GM19239 (cell line): Measurements from ENCODE around the gene RIPK4.
A peak's percentile ranks its signal among the peaks of the same experiment; 100 is the strongest.

Experiments
- DNase-seq: peaks from one replicate; pipeline ENCODE4 v3.0.0; 2011; ENCODE audit warnings: low spot score; ENCODE audit not compliant: insufficient read length
- FAIRE-seq: peaks from 2 replicates; lab custom pipeline; 2011; peaks lifted over from hg19 to GRCh38; lab: Jason Lieb, UNC

RIPK4 gene

GRCh38 chr21:41770901-41771624 is 4.2 kb upstream of the RIPK4 start:
- FAIRE-seq (no peak), DNase-seq (no peak)

DNA sequence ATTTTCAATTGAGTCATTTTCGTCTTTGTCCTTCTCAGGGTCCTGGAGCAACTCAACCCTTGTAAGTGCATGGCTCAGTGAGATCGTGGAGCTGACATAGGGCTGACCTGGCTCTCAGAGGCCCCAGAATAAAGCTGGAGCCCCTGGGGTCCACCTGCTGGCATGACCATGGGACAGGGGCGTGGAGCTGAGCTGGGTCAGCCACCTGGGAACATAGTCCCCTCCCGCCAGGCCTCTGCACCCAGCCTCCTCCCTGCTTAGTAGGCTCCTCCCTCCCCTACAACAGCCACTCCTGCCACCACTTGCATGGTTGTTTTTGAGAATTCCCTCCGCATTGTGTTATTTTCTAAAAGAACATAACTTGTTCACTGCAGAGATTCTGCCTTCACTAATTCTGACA is 3.1 kb upstream of the RIPK4 start:
- FAIRE-seq, result no peak
- DNase-seq, result no peak

DNA sequence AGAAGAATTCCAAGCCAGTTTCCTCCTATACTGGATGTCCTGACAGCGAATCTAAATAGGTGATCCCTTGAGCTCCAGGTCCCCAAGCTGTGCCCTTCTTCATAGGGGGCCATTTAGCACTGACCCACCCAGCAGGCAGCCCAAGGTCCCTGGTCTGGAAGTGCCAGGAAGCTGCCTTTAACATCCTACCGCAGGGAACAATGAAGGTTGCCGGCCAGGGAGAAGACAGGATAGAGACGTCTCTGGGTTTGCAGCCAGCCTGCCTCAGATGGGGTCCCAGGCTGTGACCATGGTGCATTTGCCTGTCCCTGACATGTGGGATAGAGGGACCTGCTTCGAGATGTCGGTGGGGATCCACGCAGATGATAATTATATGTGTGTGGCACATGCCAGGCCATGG is 2.7 kb upstream of the RIPK4 start:
- no peak for DNase-seq
- no peak for FAIRE-seq

DNA sequence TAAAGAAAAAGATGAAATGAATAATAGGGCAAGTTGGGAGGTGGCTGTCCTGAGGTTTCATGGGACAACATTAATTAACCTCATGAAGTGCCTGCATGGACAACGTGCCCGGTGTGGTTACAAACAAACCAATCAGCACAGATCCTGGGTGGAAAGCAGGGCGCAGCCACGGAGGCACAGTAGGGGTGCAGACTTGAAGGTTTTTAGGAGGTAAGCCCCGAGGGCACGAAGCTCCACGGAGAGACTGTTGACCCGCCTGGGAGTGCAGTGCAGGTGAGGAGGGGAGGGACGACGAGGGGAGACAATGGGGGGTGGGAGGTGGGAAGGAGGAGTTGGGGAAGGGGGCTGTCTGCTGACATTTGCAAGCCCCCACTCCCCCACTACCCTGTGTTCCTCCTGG is 2.3 kb upstream of the RIPK4 start:
- DNase-seq, result no peak
- FAIRE-seq, result no peak

DNA sequence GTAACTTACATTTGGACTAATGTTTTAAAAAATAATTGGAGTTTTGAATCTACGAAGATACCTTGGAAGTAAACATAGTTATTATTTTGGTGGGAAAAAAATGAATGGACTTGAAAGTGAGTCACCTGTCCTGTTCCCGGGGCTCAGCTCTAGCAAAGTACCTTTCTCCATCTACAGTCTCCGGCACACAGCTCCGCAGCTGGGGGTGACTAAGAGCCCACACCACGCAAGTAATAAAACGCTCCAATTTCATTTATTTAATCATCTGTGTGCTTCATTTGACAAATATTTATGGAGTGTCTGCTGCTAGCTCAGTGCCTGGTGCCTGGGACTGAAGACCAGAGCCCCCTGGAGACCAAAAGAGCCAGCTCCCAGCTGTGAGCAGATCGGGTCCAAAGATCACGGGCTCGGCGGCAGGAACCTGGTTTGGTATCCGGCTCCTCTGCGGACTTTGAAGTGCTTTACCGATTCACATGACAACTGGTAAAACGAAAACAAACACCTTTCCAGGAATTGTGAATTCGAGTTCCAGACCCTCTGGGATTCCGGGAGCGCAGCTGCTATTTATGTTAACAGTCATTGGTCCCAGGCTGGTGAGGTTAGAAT is 1.7 kb upstream of the RIPK4 start:
- no peak for DNase-seq
- FAIRE-seq, result peak; percentile 31

DNA sequence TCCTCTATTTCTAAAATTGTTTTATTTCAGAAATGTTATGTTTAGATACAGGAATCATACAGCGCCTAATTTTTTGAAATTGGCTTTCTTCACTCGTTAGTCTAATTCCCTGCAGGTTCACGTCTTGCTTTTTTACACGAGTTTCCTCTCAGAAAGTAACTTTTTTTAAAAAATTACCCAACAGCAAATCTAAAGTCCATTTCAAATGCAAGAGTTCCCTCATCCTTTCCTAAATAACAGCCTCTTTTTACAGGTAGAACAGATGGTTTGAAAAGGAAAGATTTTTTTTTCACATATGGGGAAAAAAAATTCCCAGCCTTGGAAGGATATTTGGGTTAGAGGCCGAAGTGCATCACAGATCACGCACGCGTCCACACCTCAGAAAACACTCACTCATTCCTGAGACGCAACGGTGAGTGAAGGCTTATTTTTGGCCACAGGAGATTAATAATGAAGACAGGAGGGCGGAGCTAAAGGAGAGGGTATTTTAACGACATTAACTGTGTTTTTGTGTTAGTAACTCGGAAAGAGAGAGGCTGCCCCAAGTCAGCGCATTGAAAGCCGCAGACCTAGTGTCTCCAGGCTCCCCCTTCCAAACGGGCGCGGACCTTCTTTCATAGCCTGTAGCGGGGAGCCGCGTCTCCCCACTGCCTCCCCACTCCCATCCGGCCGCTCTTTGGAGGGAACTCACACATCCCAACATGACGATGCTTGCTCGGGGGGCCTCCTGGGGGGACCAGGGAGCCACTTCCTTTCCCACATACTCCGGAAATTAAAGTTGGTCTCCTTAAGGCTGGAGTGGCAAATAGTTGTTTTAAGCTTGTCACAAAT is 969 bp upstream of the RIPK4 start:
- peak; percentile 42 for FAIRE-seq
- no peak for DNase-seq

GRCh38 chr21:41765973-41766882 is 624 bp downstream of the RIPK4 start:
- DNase-seq (no peak), FAIRE-seq (no peak)

GRCh38 chr21:41765420-41765821 is 1.4 kb downstream of the RIPK4 start:
- DNase-seq (no peak), FAIRE-seq (no peak)

DNA sequence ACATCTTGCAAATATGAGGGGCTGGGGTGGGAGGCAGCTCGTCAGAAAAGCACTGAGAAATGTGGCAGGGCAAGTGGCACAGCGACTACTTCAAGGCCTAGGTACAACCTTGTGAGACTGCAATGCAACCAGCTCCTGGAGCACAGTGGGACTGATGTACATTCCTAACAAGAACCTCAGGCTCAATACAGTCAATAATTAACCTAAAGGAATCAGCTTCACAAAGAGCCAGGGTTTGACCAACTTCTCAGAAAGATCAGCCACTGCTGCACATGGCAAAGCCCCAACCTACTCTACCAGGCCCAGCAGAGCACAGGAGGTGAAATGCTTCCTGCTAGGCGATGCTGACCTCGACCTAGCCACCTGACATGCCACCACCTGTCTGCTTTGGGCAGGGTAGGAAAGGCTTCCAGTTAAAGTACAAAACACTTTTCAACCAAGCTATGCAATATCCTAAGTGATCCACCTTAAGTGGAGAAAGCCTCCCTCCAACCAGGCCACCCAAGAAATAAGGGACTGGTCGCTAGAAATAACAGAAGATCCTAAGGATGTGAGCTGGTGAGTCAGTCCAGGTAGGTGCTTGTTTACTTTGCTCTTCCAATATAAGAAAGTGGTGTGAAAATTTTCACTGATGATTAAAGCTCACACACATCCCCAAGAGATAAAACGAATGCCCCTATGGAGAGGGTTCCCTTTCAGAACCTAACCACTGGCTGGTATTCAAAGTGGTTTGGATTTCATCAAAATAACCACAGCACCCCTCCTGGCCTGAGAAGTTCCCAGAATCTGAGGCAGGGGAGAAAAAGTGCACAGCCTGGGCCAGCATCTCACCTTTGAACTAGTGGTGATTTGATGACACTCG is 2.1 kb downstream of the RIPK4 start:
- FAIRE-seq, result no peak
- no peak for DNase-seq

DNA sequence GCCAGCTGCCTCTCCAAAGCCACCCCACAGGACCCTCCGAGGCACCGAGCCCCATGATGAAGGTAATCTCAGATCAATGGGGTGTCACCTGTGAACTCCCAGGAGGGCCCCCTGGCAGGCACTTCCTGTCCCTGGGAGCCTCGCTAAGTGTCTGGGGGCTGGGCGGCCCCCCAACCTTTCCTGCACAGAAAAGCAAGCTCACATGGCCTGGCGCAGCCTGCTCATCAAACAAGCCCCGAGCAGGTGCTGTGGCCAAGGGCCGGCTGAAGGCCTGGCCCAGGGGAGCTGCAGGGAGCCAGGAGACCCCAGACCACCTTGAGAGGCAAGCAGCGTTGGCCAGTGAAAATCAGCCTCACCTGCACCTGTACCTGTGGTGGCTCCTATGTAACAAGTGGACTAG is 2.9 kb downstream of the RIPK4 start:
- DNase-seq (no peak), FAIRE-seq (no peak)

DNA sequence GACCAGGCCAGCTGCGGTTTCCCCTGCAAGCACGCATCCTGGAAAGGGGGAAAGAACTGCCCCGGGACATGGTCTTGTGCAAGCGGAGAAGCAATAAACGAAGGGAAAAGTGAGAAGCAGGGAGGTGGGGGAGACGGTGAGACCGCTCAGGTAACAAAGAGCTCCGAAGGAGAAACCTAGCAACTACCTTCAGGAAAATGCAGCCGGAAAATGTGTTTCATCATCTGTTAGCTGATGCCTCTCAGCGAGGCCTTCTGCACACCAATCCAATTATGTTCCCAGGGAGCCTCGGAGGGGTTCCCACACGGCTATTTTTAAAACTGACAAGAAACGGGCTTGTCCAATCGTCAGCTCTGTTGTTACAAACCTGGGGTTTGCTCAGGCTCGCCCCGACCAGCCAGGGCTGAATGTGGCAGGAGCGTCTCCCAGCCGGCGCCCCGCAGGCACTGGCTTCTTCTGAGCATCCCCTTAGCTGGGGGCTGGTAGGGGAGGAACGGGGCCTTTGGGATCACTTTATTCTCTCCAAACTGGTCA is 3.4 kb downstream of the RIPK4 start:
- FAIRE-seq (no peak), DNase-seq (no peak)

DNA sequence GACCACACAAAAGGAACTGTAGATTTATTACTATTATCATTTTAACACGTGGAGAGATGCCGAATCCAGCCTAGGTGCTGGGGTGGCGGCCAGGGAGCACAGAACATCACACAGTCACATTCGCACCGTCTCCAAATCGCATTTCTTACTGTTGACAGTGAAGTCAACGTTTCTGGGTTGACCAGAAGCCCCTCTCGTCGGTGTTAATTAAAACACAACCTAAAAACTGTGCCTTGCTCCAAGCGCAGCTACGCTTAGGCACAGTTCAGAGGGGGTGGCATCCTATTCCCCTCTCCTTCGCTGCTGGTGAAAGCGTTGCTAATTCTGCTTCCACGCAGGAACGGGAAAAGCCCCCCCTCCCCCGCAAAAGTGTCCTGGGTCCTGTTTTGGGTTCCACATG is 4.1 kb downstream of the RIPK4 start:
- no peak for DNase-seq
- FAIRE-seq, result no peak

GRCh38 chr21:41761934-41762635 is 4.8 kb downstream of the RIPK4 start:
- no peak for FAIRE-seq
- no peak for DNase-seq

GRCh38 chr21:41761211-41761933 is 5.5 kb downstream of the RIPK4 start:
- DNase-seq, result no peak
- no peak for FAIRE-seq

GRCh38 chr21:41760411-41760810 is 6.4 kb downstream of the RIPK4 start:
- DNase-seq (no peak), FAIRE-seq (no peak)

DNA sequence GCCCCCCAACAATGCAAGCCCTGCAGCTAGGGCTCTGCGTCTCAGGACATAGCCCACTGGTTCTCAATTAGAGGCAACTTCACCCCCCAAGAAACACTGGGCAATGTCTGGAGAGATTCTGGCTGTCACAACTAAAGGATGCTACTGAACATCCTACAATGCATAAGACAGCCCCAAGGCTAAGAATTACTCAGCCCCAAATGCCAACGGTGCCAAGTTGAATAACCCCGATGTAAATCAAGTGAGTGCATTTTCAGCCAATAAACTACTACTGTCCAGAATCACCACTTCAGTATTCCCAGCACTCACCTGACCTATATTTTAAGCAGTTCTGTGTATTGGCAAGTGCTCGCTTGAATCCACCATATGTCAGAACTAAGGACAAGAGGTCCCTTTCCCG is 6.9 kb downstream of the RIPK4 start:
- no peak for DNase-seq

DNA sequence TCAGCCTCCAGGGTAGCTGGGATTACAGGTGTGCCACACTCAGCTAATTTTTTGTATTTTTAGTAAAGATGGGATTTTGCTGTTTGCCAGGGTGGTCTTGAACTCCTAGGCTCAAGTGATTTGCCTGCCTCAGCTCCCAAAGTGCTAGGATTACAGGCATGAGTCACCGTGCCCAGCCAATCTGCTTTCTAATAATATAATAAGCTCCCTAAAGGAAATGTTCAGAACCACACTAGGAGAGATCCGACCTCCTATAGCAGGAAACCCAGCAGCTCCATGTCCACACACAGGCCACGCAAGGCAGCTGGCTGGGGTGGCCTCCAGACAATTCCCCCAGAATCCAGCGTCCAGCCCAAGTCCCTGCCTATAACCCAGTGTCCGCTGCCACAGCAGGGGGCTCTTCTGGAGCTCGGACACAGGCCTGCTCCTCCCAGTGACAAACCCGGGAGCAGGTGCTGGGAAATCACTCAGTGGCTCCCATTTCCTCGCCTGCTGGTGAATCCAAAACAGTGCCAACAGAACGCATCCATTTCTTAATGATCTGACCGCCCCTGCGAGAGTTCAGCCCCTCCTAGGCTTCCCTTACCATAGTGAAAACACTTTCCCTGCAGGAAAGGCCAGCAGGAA is 7.5 kb downstream of the RIPK4 start:
- FAIRE-seq (no peak), DNase-seq (no peak)

More for the DNA sequence above, 6.9 kb downstream of the RIPK4 start:
- no peak for FAIRE-seq
